Measurements from ENCODE around the gene CYB561D1. TPM values are rescaled to one million over a fixed set of nuclear protein-coding genes. Genes with fewer than 3 reads are reported as not detected.

Gene CYB561D1
- total and polyA plus RNA-seq, 2 of the 8 experiments (the other 6 are each of a cell fraction or from before 2014, with no cell fraction given): 3.6 to 3.8 TPM

- Histone ChIP-seq H2AFZ (ENCODE audit: low read length) (no peak overlapping the region), H3K27ac (ENCODE audit: low read depth, low read length) (no peak overlapping the region), H2AK5ac (ENCODE audit: low read depth, low read length) (no peak overlapping the region), H3K27me3 (replicated peaks in 1 of 4; ENCODE audit: control insufficient read depth in 3 of 4, extremely low read depth in 1 of 4, insufficient read depth in 3 of 4, low read length in 3 of 4) (peaks cover 0 to 5% (median under 1%) of the 10 kb centered on the region in 4 experiments; a peak in 3 of 7 replicates), H3K23me2 (ENCODE audit: low read depth, low read length) (peaks cover 14% of the 10 kb centered on the region), H4K8ac (ENCODE audit: extremely low read depth, insufficient read depth, low read length) (no peak overlapping the region), H3K4ac (replicated peaks; ENCODE audit: insufficient read length, low read depth, low read length) (no peak overlapping the region), H2BK5ac (ENCODE audit: low read depth, low read length) (no peak overlapping the region), H3K9ac (replicated peaks in 1 of 4; ENCODE audit: extremely low read depth in 1 of 4, low read depth in 3 of 4, low read length in 3 of 4) (no peak overlapping the region), H3K79me2 (ENCODE audit: control insufficient read depth in 1 of 2, insufficient read depth in 2 of 2, low read length in 2 of 2) (no peaks in the 10 kb centered on the region), H3K79me1 (ENCODE audit: low read depth, low read length) (no peaks in the 10 kb centered on the region), H4K20me1 (replicated peaks in 1 of 2; ENCODE audit: control insufficient read depth in 1 of 2, insufficient read depth in 2 of 2, low read length in 2 of 2) (peaks cover 0 to 2% of the 10 kb centered on the region in 2 experiments), H3K56ac (replicated peaks; ENCODE audit: insufficient read length, low read depth, low read length) (no peak overlapping the region), H3K14ac (ENCODE audit: insufficient read length) (no peak overlapping the region), H2BK15ac (ENCODE audit: low read length) (no peak overlapping the region), H3K4me3 (ENCODE audit: extremely low read depth in 1 of 4, insufficient read depth in 2 of 4, low read depth in 3 of 4, low read length in 4 of 4) (no peak overlapping the region), H3K4me1 (replicated peaks in 1 of 4; ENCODE audit: control insufficient read depth in 3 of 4, insufficient read depth in 4 of 4, low read length in 3 of 4) (peaks cover 0 to 7% (median 1%) of the 10 kb centered on the region in 4 experiments; a peak in 3 of 7 replicates), H2BK120ac (replicated peaks; ENCODE audit: low read depth, low read length) (no peak overlapping the region), H3K4me2 (ENCODE audit: insufficient read depth in 1 of 2, low read depth in 2 of 2, low read length in 2 of 2) (no peak overlapping the region), H4K5ac (ENCODE audit: insufficient read length, low read depth, low read length) (no peak overlapping the region), H3K18ac (ENCODE audit: extremely low read depth, low read length) (no peak overlapping the region), H3K36me3 (ENCODE audit: control insufficient read depth in 2 of 4, insufficient read depth in 4 of 4, low read length in 3 of 4) (no peaks in the 10 kb centered on the region), H4K91ac (replicated peaks; ENCODE audit: insufficient read length, low read length) (no peak overlapping the region), H2BK20ac (ENCODE audit: low read length) (no peak overlapping the region), H2BK12ac (ENCODE audit: low read depth, low read length) (no peak overlapping the region), H3K23ac (ENCODE audit: insufficient read length) (no peak overlapping the region), H3K9me3 (ENCODE audit: insufficient read depth in 2 of 2, low read depth in 1 of 2, low read length in 1 of 2) (no peaks in the 10 kb centered on the region)
- CTCF ChIA-PET (ENCODE audit: partially characterized antibody): interaction anchor here (0.6 to 43.7 kb wide), 7 partner anchors 11 to 313 kb away, joined by 3 to 1755 read pairs (median 9); partner anchors contain the start of genes CYB561D1 and GPR61
- POLR2A ChIA-PET (ENCODE audit: partially characterized antibody): interaction anchor here (0.9 to 1.2 kb wide), 4 partner anchors 10 to 158 kb away, joined by 3 to 4 read pairs (median 3); partner anchors contain the start of gene PSMA5
- no peak for FAIRE-seq
- DNase-seq (ENCODE audit: low read depth in 1 of 2, low spot score in 2 of 2): no peak
- WGBS, 2 experiments (ENCODE audit: extremely low coverage in 1 of 2, insufficient coverage in 1 of 2, insufficient read length in 1 of 2, insufficient replicate concordance in 2 of 2, low coverage in 1 of 2, low lambda C conversion rate in 2 of 2, missing lambda C conversion rate in 1 of 2): 87% methylated on average over 3 of the region's 3 CpGs; no CpG with 5 or more reads in 1 of the 2 experiments
Measured at GRCh38 chr1:109479901-109480300, 14.0 kb upstream of the CYB561D1 start.

All from H1 (cell line).